Progenitor cell of endocrine pancreas (in vitro differentiated cells): ENCODE measurements around the gene PRMT1. TPM values are rescaled to one million over a fixed set of nuclear protein-coding genes. Genes with fewer than 3 reads are reported as not detected.

Experiments
- DNase-seq: peaks from one replicate; pipeline ENCODE4 v3.0.0; 2021; ENCODE audit warnings: low spot score; ENCODE audit not compliant: unreplicated experiment
- H3K27ac Mint-ChIP-seq: 2 replicates; pipeline ENCODE4 v1.8.0; 2021; ENCODE audit warnings: mild to moderate bottlenecking, moderate library complexity, mixed read lengths
- H3K27me3 Mint-ChIP-seq: 2 replicates; pipeline ENCODE4 v1.8.0; 2021; ENCODE audit warnings: mixed read lengths
- H3K36me3 Mint-ChIP-seq: 2 replicates; pipeline ENCODE4 v1.8.0; 2022; ENCODE audit warnings: mixed read lengths; ENCODE audit not compliant: insufficient read depth
- H3K4me1 Mint-ChIP-seq: 2 replicates; pipeline ENCODE4 v1.8.0; 2021; ENCODE audit warnings: low read depth, mixed read lengths
- H3K4me3 Mint-ChIP-seq: 2 replicates; pipeline ENCODE4 v1.8.0; 2021; ENCODE audit warnings: low read depth, mild to moderate bottlenecking, moderate library complexity, mixed read lengths
- H3K9me3 Mint-ChIP-seq: 2 replicates; pipeline ENCODE4 v1.8.0; 2021; ENCODE audit warnings: low read depth, mixed read lengths
- CTCF ChIP-seq: fragments of 200-600 bp; sonication (generic); IDR thresholded peaks from one replicate; pipeline ENCODE4 v1.5.0; 2021; ENCODE audit warnings: antibody characterized with exemption, mild to moderate bottlenecking; ENCODE audit not compliant: unreplicated experiment
- total RNA-seq: library from RNA; stranded (reverse); gene quantifications from 2 replicates; pipeline ENCODE4 v1.2.1, GENCODE V29; 2021

Gene PRMT1
- total RNA-seq, 1 donor from 2014 or later: 306 TPM

DNA sequence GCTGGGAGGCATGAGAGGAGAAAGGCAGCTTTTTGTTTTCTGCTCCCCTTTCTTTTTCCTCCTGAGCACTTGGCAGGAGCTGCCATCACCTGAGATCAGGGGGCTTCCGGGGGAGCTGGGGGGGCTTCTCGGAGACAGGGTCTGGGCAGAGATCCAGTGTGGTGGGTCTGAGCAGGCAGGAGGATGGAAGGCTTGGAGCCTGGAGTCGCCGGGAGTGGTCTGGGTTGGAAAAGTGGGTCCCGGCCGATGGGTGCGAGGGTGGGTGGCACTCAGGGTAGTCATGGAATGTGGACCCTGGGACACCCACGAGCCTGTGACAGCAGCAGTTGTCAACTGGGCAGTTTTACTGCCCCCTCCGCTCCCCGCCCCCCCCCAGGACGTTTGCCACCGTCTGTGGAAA lies 10.1 kb downstream of the PRMT1 start:
- Mint-ChIP-seq H3K36me3 (peaks cover 20% of the 10 kb centered on the region), H3K4me3 (no peak overlapping the region), H3K4me1 (peaks cover 9% of the 10 kb centered on the region), H3K9me3 (no peaks in the 10 kb centered on the region), H3K27ac (no peak overlapping the region), H3K27me3 (no peaks in the 10 kb centered on the region)
- DNase-seq: no peak
- no peak for TF ChIP-seq CTCF

DNA sequence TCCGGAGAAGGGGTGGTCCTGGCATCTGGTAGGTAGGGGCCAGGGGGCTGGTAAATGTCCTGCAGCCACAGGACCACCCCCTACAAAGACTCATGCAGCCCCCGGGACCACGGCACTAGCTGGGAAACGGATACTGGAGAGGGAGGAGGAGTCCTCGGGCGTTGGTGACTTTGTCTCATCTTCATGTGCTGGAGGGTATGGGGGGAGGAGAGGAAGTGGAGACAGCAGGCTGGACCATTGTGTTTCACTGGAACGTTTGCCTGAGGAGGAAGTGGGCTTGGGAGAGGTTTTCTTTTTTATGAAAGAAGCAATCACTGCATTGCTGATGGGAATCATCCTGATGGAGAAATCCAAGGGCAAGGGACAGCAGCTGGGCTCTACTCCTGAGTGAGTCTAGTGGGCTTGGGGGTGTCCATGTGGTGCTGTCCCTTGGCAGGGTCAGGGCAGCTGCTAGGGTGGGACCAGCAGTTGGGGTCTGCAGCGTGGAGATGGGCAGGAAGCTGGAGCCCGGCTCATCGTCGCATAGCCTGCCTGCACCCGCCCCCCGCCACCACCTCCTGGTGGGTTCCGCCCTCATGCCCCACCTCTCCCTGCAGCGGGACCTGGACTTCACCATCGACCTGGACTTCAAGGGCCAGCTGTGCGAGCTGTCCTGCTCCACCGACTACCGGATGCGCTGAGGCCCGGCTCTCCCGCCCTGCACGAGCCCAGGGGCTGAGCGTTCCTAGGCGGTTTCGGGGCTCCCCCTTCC lies 10.7 kb downstream of the PRMT1 start:
- no peak for DNase-seq
- H3K4me3 Mint-ChIP-seq: no peak overlapping the region
- H3K27ac Mint-ChIP-seq: no peak overlapping the region
- peaks cover 15% of the 10 kb centered on the region for H3K36me3 Mint-ChIP-seq
- no peaks in the 10 kb centered on the region for H3K9me3 Mint-ChIP-seq
- no peak for TF ChIP-seq CTCF
- H3K4me1 Mint-ChIP-seq: peaks cover 11% of the 10 kb centered on the region
- H3K27me3 Mint-ChIP-seq: no peaks in the 10 kb centered on the region

DNA sequence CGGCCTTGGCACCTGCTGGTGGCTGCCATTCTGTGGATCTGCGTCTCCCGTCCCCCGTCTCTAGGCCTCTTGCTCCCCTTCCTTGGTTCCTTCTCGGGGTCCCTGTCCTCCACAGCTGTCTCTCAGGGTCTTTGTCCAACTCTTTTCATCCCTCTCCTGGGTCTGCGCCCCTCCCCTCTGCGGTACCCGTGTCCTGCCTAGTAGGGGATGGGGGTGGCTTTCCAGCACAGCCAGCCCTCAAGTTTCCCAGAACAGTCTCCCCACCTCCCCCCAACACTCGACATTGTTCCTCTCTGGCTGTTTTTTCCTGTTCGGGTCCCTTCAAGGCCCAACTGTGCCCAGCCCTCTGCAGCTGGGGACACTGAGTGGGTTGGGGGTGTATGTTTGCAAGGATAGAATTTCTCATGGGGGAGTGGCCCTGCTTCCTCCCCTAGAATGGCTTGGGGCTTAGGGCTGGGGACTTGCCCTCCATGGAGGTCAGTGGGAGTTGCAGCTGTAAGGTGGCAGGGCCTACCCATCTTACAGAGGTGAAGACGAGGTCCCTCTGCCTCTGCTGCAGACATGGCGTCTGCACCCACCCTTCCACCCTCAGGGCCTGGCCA lies 11.6 kb downstream of the PRMT1 start:
- no peak for DNase-seq
- H3K9me3 Mint-ChIP-seq: no peaks in the 10 kb centered on the region
- peak overlapping the region; percentile 87 for H3K27ac Mint-ChIP-seq
- no peak overlapping the region for H3K4me3 Mint-ChIP-seq
- H3K27me3 Mint-ChIP-seq: no peaks in the 10 kb centered on the region
- peaks cover 15% of the 10 kb centered on the region for H3K36me3 Mint-ChIP-seq
- no peak for TF ChIP-seq CTCF
- H3K4me1 Mint-ChIP-seq: peaks cover 11% of the 10 kb centered on the region

GRCh38 chr19:49689133-49690078 lies 12.3 kb downstream of the PRMT1 start, which contains the start of gene ADM5:
Gene ADM5, plus strand, starts transcription at chr19:49689594. Its CDS starts 244 bp downstream, at chr19:49689838.
- Mint-ChIP-seq H3K9me3 (no peaks in the 10 kb centered on the region), H3K4me3 (peak within 1 kb of the TSS; percentile 80), H3K27ac (peak within 1 kb of the TSS; percentile 90), H3K4me1 (peaks cover 11% of the 10 kb centered on the region), H3K36me3 (peaks cover 10% of the 10 kb centered on the region), H3K27me3 (no peaks in the 10 kb centered on the region)
- TF ChIP-seq CTCF: peak; percentile 66
- peak; percentile 60 for DNase-seq
